T47D (cell line): ENCODE measurements around the gene CNMD.
A peak's percentile ranks its signal among the peaks of the same experiment; 100 is the strongest.
"Not testable (repeated sequence)": the region's sequence is repeated elsewhere in the genome, so short reads cannot be mapped to it uniquely, and the experiment has no call there.

ENCODE experiments used
- DNase-seq, 2 experiments: peaks; one replicate each; pipeline versions ENCODE4 v3.0.0 to v3.0.0-alpha.2; 2011 to 2012; ENCODE audit warnings: low read depth in 1 of 2, low spot score in 1 of 2
- JUND ChIP-seq: IDR thresholded peaks from 2 replicates; pipeline ENCODE4 v1.6.1; 2012; ENCODE audit warnings: low read depth
- in situ Hi-C: cut with HindIII; loops from 2 replicates; pipeline ENCODE4 v1.10.0; 2016; ENCODE audit warnings: low sequenced_read_pairs, low pct_unique_long_range_greater_than_20kb

CNMD gene

GRCh38 chr13:52703482-52703881 lies 36.1 kb downstream of the CNMD start:
- DNase-seq: no peak
- TF ChIP-seq JUND: no peak
- in situ Hi-C loops: no loop called here

GRCh38 chr13:52701728-52702465 lies 37.7 kb downstream of the CNMD start:
- in situ Hi-C loops: no loop called here
- DNase-seq: no peak
- no peak for TF ChIP-seq JUND

- no peak for TF ChIP-seq JUND
- DNase-seq: no peak
- in situ Hi-C loops: no loop called here
These were observed 43.1 kb downstream of the CNMD start for GRCh38 chr13:52696566-52696965.

- TF ChIP-seq JUND: no peak
- in situ Hi-C loops: no loop called here
- DNase-seq: no peak
These were observed 43.8 kb downstream of the CNMD start for GRCh38 chr13:52695856-52696255.

GRCh38 chr13:52686376-52686775 lies 53.2 kb downstream of the CNMD start:
- DNase-seq: no peak
- in situ Hi-C loops: no loop called here
- no peak for TF ChIP-seq JUND

GRCh38 chr13:52685806-52686205 lies 53.8 kb downstream of the CNMD start:
- in situ Hi-C loops, DNase-seq: not testable (repeated sequence)

- DNase-seq: no peak
- in situ Hi-C loops: no loop called here
These were observed 61.8 kb downstream of the CNMD start for GRCh38 chr13:52677823-52678222.

GRCh38 chr13:52673465-52673864 lies 66.2 kb downstream of the CNMD start:
- no peak for DNase-seq
- TF ChIP-seq JUND: no peak
- in situ Hi-C loops: no loop called here

More at GRCh38 chr13:52677823-52678222, 61.8 kb downstream of the CNMD start:
- TF ChIP-seq JUND: no peak

- no peak for DNase-seq
- TF ChIP-seq JUND: no peak
- in situ Hi-C loops: no loop called here
These were observed 68.9 kb downstream of the CNMD start for GRCh38 chr13:52670726-52671125.

- in situ Hi-C loops: no loop called here
- DNase-seq: no peak
- no peak for TF ChIP-seq JUND
These were observed 69.9 kb downstream of the CNMD start for GRCh38 chr13:52669677-52670076.

- in situ Hi-C loops: no loop called here
- peak in 1 of 2 experiments; percentile 20 for DNase-seq
- no peak for TF ChIP-seq JUND
These were observed 74.3 kb downstream of the CNMD start for GRCh38 chr13:52665325-52665724.

GRCh38 chr13:52664272-52664671 lies 75.3 kb downstream of the CNMD start:
- in situ Hi-C loops: no loop called here
- DNase-seq: no peak
- TF ChIP-seq JUND: no peak

- no peak for TF ChIP-seq JUND
- no peak for DNase-seq
- in situ Hi-C loops: no loop called here
These were observed 80.3 kb downstream of the CNMD start for GRCh38 chr13:52659340-52659739.
